ENCODE results near the gene FNIP2.
"Not testable (repeated sequence)": the region's sequence is repeated elsewhere in the genome, so short reads cannot be mapped to it uniquely, and the experiment has no call there.

FNIP2 gene

GRCh38 chr4:158738866-158739265 lies 30.0 kb upstream of the FNIP2 start:
- no peak for TF ChIP-seq SPI1 (IDR thresholded peaks at IDR 0.05; ENCODE audit: low read depth, low read length)
- TF ChIP-seq POLR2AphosphoS5 (IDR thresholded peaks at IDR 0.05; ENCODE audit: low read depth, low read length) = no peak
- no peak for TF ChIP-seq POLR2A (IDR thresholded peaks at IDR 0.05; ENCODE audit: low read depth, low read length)
- no peak for TF ChIP-seq TAF1 (IDR thresholded peaks at IDR 0.05; ENCODE audit: low read depth, low read length)
- TF ChIP-seq POU2F2 (IDR thresholded peaks at IDR 0.05; ENCODE audit: low read depth, low read length) = no peak
- TF ChIP-seq PAX5 (IDR thresholded peaks at IDR 0.05; ENCODE audit: insufficient read depth, low read length, severe bottlenecking) = no peak
- DNase-seq (ENCODE audit: insufficient read length, low spot score) = no peak
- FAIRE-seq = no peak

GRCh38 chr4:158739600-158739999 lies 29.2 kb upstream of the FNIP2 start:
- DNase-seq (ENCODE audit: insufficient read length, low spot score) (no peak), FAIRE-seq (no peak)
- TF ChIP-seq TAF1 (IDR thresholded peaks at IDR 0.05; ENCODE audit: low read depth, low read length) (no peak), POU2F2 (IDR thresholded peaks at IDR 0.05; ENCODE audit: low read depth, low read length) (no peak), POLR2A (IDR thresholded peaks at IDR 0.05; ENCODE audit: low read depth, low read length) (no peak), SPI1 (IDR thresholded peaks at IDR 0.05; ENCODE audit: low read depth, low read length) (no peak), POLR2AphosphoS5 (IDR thresholded peaks at IDR 0.05; ENCODE audit: low read depth, low read length) (no peak), PAX5 (IDR thresholded peaks at IDR 0.05; ENCODE audit: insufficient read depth, low read length, severe bottlenecking) (no peak)

DNA sequence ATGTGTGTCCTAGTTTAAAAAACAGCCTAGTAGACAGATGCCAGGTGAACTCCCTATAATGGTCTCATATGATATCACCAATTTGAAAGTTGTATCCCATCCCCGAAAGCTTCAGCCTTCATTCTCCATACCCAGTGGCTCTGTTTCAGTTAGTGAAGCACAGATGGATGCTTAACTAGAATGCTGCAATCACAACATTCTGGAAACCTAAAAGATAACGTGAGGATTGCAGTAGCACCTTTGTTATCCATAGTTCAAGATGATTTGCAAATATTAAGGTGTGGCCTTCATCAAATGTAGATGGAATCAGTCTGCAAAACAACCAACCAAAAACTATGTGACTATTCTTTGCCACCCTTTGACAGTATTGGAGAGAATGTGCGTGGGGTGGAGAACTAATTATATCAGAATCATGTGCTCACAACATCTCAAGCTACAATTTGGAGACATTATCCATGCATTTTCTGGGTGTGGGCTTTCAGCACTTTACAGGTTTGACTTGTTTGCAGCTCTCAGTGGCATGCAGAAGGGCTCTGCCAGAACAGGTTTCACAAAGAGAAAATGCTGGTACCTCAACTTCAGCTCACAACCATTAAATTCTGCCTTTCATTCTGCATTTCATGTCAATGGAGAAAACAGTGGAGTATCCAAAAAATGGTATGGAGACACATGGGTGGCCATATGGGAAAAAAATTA lies 27.4 kb upstream of the FNIP2 start:
- TF ChIP-seq SPI1 (IDR thresholded peaks at IDR 0.05; ENCODE audit: low read depth, low read length) (no peak), POLR2AphosphoS5 (IDR thresholded peaks at IDR 0.05; ENCODE audit: low read depth, low read length) (no peak), TAF1 (IDR thresholded peaks at IDR 0.05; ENCODE audit: low read depth, low read length) (no peak), POU2F2 (IDR thresholded peaks at IDR 0.05; ENCODE audit: low read depth, low read length) (no peak), PAX5 (IDR thresholded peaks at IDR 0.05; ENCODE audit: insufficient read depth, low read length, severe bottlenecking) (no peak), POLR2A (IDR thresholded peaks at IDR 0.05; ENCODE audit: low read depth, low read length) (no peak)
- FAIRE-seq (no peak), DNase-seq (ENCODE audit: insufficient read length, low spot score) (no peak)

- not testable (repeated sequence) for FAIRE-seq; DNase-seq (ENCODE audit: insufficient read length, low spot score)
These were observed 22.3 kb upstream of the FNIP2 start for GRCh38 chr4:158746537-158746936.

- no peak for FAIRE-seq
- no peak for DNase-seq (ENCODE audit: insufficient read length, low spot score)
These were observed 18.4 kb upstream of the FNIP2 start for GRCh38 chr4:158750379-158750778.

DNA sequence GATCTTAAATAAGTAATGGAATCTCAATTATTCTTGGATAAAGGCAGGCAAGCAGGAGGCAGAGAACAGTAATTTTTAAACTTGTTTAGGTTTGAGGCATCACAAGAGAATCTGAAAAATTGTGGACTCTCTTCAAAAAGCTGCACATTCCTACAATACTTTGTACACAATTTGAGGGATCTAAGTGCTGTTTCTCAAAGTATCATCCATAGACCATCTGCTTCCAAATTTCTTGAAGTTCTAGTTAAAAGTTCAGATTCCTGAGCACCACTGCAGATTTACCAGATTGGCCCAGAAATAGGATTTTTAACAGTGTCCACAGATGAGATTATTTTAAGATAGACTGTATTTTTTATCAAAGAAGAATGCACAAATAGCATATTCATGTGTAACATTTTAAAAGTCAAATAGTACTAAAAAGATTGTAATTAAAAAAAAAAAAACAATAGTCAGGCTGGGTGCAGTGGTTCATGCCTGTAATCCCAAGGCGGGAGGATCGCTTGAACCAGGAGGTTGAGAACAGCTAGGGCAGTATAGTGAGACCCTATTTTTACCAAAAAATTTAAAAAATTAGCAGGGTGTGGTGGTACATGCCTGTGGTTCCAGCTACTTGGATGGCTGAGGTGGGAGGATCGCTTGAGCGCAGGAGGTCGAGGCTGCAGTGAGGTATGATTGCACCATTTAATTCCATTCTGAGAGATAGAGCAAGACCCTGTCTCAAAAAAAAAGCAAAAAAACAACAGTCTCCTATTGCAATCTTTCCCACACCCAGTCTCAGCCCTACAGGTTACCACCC lies 14.2 kb upstream of the FNIP2 start:
- TF ChIP-seq SPI1 (IDR thresholded peaks at IDR 0.05; ENCODE audit: low read depth, low read length) (no peak), POLR2AphosphoS5 (IDR thresholded peaks at IDR 0.05; ENCODE audit: low read depth, low read length) (no peak), POLR2A (IDR thresholded peaks at IDR 0.05; ENCODE audit: low read depth, low read length) (no peak), PAX5 (IDR thresholded peaks at IDR 0.05; ENCODE audit: insufficient read depth, low read length, severe bottlenecking) (no peak), TAF1 (IDR thresholded peaks at IDR 0.05; ENCODE audit: low read depth, low read length) (no peak), POU2F2 (IDR thresholded peaks at IDR 0.05; ENCODE audit: low read depth, low read length) (no peak)
- FAIRE-seq (no peak), DNase-seq (ENCODE audit: insufficient read length, low spot score) (no peak)

More at GRCh38 chr4:158750379-158750778, 18.4 kb upstream of the FNIP2 start:
- TF ChIP-seq PAX5 (IDR thresholded peaks at IDR 0.05; ENCODE audit: insufficient read depth, low read length, severe bottlenecking) (no peak), POU2F2 (IDR thresholded peaks at IDR 0.05; ENCODE audit: low read depth, low read length) (no peak), POLR2AphosphoS5 (IDR thresholded peaks at IDR 0.05; ENCODE audit: low read depth, low read length) (no peak), TAF1 (IDR thresholded peaks at IDR 0.05; ENCODE audit: low read depth, low read length) (no peak), POLR2A (IDR thresholded peaks at IDR 0.05; ENCODE audit: low read depth, low read length) (no peak), SPI1 (IDR thresholded peaks at IDR 0.05; ENCODE audit: low read depth, low read length) (no peak)

DNA sequence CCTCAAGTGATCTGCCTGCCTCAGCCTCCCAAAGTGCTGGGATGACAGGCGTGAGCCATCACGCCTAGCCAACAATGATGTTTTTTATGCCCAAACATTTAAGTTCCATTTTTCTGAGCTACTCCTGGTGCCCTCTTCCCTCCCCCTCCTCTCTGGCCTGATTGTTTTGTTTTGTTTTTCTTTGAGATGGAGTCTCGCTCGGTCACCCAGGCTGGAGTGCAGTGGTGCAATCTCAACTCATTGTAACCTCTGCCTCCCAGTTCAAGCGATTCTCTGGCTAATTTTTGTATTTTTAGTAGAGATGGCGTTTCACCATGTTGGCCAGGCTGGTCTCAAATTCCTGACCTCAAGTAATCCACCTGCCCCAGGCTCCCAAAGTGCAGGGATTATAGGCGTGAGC lies 13.0 kb upstream of the FNIP2 start:
- not testable (repeated sequence) for DNase-seq (ENCODE audit: insufficient read length, low spot score); FAIRE-seq

- no peak for DNase-seq (ENCODE audit: insufficient read length, low spot score)
- TF ChIP-seq POLR2AphosphoS5 (IDR thresholded peaks at IDR 0.05; ENCODE audit: low read depth, low read length) (no peak), SPI1 (IDR thresholded peaks at IDR 0.05; ENCODE audit: low read depth, low read length) (no peak), POLR2A (IDR thresholded peaks at IDR 0.05; ENCODE audit: low read depth, low read length) (no peak), PAX5 (IDR thresholded peaks at IDR 0.05; ENCODE audit: insufficient read depth, low read length, severe bottlenecking) (no peak), POU2F2 (IDR thresholded peaks at IDR 0.05; ENCODE audit: low read depth, low read length) (no peak), TAF1 (IDR thresholded peaks at IDR 0.05; ENCODE audit: low read depth, low read length) (no peak)
- FAIRE-seq = no peak
These were observed 12.2 kb upstream of the FNIP2 start for GRCh38 chr4:158756588-158756987.

DNA sequence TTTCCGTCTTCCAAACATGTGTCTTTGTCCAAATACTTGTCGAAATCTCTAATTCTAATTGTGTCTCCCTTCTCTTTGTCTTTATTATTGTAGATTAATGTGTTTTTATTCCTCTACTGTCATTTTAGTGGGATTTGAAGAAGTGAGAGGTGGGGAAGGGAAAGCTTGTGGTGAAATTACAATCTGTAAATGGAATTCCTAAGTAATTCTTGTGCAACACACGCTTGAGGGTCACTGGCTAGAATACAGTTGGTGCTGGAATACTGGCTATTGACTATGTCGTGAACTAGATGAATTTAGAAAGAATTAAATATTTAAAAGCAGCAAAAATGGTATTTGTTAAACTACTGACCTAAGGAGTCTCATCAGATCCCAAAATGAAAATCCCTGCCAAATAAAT lies 10.7 kb upstream of the FNIP2 start:
- TF ChIP-seq SPI1 (IDR thresholded peaks at IDR 0.05; ENCODE audit: low read depth, low read length) (no peak), POU2F2 (IDR thresholded peaks at IDR 0.05; ENCODE audit: low read depth, low read length) (no peak), TAF1 (IDR thresholded peaks at IDR 0.05; ENCODE audit: low read depth, low read length) (no peak), PAX5 (IDR thresholded peaks at IDR 0.05; ENCODE audit: insufficient read depth, low read length, severe bottlenecking) (no peak), POLR2AphosphoS5 (IDR thresholded peaks at IDR 0.05; ENCODE audit: low read depth, low read length) (no peak), POLR2A (IDR thresholded peaks at IDR 0.05; ENCODE audit: low read depth, low read length) (no peak)
- DNase-seq (ENCODE audit: insufficient read length, low spot score) (no peak), FAIRE-seq (no peak)

GRCh38 chr4:158758703-158759102 lies 10.1 kb upstream of the FNIP2 start:
- FAIRE-seq = no peak
- no peak for DNase-seq (ENCODE audit: insufficient read length, low spot score)
- TF ChIP-seq POLR2AphosphoS5 (IDR thresholded peaks at IDR 0.05; ENCODE audit: low read depth, low read length) = no peak

DNA sequence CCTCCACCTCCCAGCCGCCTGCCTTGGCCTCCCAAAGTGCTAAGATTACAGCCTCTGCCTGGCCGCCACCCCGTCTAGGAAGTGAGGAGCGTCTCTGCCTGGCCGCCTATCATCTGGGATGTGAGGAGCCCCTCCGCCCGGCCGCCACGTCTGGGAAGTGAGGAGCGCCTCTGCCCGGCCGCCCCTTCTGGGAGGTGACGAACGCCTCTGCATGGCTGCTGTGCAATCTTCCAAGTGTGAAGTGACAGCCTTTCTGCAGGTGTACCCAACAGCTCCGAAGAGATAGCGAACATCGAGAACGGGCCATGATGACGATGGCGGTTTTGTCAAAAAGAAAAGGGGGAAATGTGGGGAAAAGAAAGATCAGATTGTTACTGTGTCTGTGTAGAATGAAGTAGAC lies 9.3 kb upstream of the FNIP2 start:
- FAIRE-seq; DNase-seq (ENCODE audit: insufficient read length, low spot score): not testable (repeated sequence)

Measured in GM12891 (cell line).